CD4-positive, alpha-beta T cell treated with Interferon gamma for 1 hour (primary cell): ENCODE results near the gene MFSD12.
"Not testable (repeated sequence)": the region's sequence is repeated elsewhere in the genome, so short reads cannot be mapped to it uniquely, and the experiment has no call there.

Experiments
- DNase-seq: peaks from one replicate; pipeline ENCODE4 v3.0.0-alpha.2; 2020

MFSD12 gene

DNA sequence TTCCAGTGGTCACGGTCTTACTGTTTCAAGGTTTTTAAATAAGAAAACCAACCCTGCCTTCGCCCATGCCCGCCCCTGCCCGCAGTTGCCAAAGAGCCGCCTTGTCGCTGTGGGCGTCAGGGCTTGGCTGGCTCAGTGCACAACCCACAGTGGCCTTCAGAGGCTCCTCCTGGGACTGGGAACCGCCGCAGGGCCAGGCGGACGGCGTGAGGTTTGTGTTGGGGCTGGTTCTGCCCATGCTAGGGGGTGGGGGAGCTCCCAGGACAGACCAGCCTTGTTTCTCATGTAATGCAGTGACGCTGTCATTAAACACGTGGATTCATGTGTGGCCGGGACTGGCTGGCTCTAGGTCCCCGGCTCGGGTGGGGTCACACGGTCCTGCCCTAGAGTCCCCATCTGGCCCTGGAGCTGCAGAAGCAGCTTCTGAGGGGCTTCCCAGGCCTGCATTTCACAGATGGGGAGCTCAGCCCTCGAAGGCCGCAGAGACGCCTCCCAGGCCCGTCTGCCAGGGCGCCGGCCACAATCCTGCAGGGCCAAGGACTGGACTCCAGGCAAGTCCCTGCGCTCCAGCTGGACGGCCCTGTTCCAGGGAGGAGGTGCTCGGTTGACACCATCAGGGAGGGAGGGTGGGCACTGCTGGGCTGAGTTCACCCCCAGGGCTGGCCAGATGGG lies 20.8 kb downstream of the MFSD12 start:
- DNase-seq, result no peak

DNA sequence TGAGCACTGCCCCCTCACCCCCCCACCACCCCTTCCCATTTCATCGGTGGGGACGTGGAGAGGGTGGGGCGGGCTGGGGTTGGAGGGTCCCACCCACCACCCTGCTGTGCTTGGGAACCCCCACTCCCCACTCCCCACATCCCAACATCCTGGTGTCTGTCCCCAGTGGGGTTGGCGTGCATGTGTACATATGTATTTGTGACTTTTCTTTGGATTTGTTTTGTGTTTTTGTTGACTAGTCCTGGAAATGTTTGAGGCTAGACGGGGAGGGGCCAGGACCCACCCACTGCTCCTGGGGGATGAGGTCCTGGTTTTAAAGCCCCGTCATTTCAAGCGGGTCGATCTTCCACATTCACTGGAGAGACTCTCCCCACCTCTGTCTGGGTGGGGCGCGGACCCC lies 21.4 kb downstream of the MFSD12 start:
- DNase-seq, result no peak

DNA sequence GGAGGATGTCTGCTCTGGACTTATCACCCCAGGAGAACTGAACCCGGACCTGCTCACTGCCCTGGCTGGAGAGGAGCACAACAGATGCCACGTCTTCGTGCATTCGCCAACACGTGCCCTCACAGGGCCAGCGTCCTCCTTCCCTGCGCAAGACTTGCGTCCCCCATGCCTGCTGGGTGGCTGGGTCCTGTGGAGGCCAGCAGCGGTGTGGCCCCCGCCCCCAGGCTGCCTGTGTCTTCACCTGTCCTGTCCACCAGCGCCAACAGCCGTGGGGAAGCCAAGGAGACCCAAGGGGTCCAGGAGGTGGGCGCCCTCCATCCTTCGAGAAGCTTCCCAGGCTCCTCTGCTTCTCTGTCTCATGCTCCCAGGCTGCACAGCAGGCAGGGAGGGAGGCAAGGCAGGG lies 21.8 kb downstream of the MFSD12 start:
- DNase-seq, result no peak

DNA sequence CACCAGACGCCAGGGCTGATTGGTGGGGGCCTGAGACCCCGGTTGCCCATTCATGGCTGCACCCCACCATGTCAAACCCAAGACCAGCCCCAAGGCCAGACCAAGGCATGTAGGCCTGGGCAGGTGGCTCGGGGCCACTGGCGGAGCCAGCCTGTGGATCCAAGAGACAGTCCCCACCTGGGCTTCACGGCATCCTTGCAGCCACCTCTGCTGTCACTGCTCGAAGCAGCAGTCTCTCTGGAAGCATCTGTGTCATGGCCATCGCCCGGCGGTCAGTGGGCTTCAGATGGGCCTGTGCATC lies 22.2 kb downstream of the MFSD12 start:
- no peak for DNase-seq

DNA sequence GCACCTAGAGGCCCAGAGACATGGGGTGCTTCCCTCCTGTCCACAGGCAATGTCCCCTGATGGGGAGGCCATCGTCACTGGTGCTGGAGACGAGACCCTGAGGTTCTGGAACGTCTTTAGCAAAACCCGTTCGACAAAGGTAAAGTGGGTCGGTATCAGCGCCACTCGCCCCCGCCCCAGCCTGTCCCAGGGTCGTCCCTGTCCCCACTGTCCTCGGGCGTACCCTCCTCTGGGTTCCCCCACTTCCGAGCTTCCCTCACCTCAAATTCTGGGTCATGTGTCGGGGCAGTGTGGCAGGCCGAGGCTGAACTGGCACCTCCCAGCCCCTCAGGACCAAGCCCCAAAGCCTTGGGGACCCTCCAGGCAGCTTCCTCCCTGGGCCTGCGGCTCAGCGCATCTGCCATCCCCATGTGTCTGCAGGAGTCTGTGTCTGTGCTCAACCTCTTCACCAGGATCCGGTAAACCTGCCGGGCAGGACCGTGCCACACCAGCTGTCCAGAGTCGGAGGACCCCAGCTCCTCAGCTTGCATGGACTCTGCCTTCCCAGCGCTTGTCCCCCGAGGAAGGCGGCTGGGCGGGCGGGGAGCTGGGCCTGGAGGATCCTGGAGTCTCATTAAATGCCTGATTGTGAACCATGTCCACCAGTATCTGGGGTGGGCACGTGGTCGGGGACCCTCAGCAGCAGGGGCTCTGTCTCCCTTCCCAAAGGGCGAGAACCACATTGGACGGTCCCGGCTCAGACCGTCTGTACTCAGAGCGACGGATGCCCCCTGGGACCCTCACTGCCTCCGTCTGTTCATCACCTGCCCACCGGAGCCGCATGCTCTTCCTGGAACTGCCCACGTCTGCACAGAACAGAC lies 22.8 kb downstream of the MFSD12 start:
- DNase-seq, result no peak

DNA sequence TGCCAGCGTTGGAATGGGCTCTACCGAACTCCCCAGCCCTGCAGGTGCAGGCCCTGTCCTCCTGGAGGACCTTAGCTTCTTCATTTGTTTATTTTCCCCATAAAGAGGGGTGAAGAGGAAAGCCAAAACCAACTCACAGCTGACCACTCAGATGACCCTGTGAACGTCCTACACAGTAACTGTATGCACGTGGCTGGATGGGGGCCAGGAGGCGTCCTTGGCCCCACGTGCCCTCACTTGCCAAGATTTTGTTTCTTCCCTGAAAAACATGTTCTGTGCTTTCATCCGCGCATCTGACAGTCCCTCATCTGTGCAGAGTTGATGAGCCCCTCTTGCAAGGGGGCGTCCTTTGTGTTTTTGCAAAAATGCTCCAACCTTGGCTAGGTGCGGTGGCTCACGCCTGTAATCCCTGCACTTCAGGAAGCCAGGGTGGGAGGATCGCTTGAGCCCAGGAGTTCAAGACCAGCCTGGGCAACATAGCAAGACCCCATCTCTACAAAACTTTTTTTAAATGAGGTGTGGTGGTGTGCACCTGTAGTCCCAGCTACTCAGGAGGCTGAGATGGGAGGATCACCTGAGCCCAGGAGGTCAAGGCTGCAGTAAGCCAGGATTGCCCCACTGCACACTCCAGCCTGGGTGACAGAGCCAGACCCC lies 23.7 kb downstream of the MFSD12 start:
- DNase-seq, result no peak

DNA sequence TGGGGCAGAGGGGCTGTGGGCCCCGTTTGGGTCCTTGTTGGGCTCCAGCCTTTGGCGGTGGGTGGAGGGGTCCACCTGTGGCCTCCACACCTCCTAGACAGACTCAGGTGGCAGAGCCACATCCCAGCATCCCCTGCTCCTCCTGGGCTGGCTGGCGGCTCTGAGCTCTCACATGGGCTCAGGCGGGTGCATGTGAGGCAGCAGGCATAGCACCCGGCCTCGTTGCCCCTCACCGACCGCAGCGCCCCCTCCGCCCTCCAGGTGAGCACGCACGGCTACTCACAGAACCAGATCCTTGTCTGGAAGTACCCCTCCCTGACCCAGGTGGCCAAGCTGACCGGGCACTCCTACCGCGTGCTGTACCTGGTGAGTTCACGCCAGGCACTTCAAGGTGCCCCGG lies 24.4 kb downstream of the MFSD12 start:
- DNase-seq, result no peak

DNA sequence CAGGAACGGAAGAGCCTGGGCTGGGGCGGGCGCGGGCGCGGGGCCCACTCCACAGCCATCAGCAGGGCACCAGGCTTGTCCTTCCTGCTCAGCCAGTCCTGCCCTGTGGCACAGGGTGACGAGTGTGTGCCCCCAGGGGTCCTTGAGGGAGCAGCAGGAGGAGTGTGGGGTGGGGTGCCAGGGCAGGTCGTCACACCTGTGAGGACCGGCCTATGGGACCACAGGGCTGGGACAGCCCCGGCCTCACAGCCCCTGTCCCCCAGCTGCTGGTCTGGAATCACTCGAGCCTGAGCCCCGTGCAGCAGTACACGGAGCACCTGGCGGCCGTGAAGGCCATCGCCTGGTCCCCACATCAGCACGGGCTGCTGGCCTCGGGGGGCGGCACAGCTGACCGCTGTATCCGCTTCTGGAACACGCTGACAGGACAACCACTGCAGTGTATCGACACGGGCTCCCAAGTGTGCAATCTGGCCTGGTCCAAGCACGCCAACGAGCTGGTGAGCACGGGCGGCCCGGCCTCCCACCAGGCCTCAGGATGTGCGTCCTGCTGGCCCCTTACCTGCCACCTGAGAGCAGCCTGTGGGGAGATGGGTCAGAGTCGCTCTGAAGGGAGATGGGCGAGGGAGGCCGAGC lies 25.1 kb downstream of the MFSD12 start:
- no peak for DNase-seq

DNA sequence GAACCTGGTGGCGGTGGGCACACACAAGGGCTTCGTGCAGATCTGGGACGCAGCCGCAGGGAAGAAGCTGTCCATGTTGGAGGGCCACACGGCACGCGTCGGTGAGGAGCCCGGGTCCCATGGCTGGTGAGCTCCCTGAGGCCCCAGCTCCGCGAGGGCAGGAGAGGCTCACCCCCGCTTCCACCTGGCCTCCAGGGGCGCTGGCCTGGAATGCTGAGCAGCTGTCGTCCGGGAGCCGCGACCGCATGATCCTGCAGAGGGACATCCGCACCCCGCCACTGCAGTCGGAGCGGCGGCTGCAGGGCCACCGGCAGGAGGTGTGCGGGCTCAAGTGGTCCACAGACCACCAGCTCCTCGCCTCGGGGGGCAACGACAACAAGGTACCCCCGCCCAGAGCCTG lies 25.7 kb downstream of the MFSD12 start:
- DNase-seq, result no peak

DNA sequence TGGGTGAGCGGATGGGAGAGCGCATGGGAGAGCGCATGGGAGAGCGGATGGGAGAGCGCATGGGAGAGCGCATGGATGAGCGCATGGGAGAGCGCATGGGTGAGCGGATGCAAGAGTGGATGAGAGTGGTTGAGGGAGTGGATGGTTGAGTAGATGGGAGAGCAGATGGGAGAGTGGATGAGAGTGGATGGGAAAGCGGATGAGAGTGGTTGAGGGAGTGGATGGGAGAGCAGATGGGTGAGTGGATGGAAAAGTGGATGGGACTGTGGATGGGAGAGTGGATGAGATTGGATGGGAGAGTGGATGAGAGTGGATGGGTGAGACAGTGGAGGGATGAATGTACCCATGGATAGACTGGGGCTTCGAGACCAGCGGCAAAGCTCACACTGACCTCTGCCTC lies 27.0 kb downstream of the MFSD12 start:
- no peak for DNase-seq

DNA sequence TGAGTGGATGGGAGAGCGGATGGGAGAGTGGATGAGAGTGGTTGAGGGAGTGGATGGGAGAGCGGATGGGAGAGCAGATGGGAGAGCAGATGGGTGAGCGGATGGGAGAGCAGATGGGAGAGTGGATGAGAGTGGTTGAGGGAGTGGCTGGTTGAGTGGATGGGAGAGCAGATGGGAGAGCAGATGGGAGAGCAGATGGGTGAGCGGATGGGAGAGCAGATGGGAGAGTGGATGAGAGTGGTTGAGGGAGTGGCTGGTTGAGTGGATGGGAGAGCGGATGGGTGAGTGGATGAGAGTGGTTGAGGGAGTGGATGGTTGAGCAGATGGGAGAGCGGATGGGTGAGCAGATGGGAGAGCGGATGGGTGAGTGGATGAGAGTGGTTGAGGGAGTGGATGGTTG lies 28.1 kb downstream of the MFSD12 start:
- not testable (repeated sequence) for DNase-seq

DNA sequence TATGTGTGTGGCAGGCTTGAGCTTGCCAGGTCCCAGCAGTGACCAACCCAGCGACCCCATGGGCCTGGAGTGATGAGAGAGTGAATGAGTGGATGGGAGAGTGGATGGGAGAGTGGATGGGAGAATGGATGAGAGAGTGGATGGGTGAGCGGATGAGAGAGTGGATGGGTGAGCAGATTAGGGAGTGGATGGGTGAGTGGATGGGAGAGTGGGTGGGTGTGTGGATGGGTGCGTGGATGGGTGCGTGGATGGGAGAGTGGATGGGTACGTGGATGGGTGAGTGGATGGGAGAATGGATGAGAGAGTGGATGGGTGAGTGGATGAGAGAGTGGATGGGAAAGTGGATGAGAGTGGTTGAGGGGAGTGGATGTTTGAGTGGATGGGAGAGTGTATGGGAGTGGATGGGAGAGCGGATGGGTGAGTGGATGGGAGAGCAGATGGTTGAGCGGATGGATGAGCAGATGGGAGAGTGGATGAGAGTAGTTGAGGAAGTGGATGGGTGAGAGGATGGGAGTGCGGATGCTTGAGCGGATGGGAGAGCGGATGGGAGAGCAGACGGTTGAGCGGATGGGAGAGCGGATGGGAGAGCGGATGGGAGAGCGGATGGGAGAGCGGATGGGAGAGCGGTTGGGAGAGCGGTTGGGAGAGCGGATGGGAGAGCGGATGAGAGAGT lies 28.7 kb downstream of the MFSD12 start:
- DNase-seq, result no peak

DNA sequence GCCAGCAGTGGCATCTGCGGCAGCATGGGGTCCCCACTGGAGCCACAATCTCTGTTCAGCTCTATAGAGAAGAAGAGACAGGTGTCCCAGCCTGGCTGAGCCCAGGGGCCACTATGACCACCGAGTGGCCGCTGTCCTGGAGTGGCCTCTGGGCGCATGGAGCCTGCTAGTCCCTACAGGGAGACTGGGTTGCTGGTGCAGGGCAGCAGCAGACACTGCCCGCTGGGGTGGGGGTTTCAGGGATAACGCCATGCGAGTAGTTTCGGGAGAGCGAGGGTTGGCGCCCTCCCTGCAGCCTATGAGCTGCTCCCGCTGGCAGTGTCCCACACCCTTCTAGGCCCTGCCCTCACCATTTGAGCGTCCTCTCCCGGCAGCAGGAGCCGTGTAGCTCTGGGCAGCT lies 29.3 kb downstream of the MFSD12 start:
- DNase-seq, result no peak

DNA sequence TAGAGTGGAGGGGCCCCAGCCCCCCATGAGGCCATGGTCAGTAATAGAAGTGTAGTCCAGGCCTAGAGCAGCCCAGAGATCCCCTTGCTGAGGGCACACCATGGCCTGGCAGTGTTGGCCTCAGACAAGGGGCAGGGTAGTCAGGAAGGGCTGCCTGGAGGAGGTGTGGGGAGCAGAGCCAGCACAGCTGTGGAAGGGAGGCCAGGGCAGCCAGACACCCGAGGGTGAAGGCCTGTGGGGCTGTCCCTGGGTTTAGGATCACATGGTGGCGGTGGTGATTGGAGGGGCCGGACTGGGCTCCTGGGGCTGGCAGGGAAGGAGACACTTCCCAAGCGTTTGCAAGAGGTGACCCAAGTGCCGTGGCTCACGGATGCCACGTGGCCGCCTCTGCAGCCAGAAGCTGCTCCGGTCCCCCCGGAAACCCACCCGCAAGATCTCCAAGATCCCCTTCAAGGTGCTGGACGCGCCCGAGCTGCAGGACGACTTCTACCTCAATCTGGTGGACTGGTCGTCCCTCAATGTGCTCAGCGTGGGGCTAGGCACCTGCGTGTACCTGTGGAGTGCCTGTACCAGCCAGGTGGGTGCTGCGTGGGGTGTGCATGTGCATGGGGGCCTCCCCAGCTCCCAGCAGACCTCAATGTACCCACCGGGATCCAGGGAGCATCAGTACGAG lies 30.0 kb downstream of the MFSD12 start:
- no peak for DNase-seq

DNA sequence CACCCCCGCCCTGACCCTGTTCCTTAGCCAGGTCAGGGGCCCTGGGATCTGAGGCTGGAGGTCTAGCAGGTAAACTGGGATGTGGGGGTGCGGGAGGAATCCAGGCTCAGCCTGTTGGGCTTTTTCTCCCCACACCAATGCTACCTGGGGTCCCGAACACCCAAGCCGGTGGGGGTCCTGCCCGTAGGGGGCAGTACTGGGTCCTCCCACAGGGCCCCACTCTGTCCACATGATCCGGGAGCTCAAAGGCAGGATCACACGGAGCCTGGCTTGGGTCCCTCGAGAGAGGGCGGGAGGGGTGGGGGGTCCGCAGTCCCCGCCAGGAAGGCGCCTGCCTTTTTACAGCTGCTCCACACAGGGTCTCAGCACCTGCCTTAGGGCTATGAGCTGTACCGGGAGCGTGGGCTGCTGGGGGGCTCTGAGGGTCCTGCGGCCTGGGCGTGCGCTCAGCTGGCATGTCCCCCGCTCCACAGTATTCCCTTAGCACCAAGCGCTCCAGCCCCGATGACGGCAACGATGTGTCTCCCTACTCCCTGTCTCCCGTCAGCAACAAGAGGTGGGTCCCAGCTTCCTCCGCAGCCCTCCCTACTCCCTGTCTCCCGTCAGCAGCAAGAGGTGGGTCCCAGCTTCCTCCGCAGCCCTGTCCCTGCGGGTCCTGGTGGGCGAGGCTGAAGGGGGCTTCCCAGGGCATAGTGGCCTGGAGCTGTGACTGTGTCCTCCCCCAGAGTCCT lies 30.7 kb downstream of the MFSD12 start:
- DNase-seq, result no peak

DNA sequence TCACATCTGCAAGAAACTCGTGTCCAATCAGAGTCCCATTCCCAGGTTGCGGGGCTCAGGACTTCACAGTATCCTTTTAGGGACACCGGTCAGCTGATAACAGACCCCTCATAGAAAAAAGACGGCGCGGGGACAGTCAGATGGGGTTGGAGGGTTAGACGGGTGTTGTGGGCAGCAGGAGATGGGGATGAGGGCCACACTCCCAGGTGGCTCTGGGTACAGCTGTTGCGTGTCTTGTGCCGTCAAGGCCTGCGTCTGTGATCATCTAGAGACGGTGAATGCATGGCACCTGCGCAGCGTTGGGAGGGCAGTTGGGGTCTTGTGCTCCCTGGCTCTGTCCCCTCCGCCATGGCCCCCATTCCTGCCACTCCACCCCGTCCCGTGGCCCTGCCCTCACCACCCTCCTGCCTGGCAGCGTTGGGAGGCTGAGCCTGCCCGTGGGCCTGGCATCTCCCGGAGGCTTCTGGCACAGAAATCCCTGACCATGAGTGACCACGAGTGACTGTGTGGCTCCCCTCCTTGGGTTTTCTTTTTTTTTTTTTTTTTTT lies 32.4 kb downstream of the MFSD12 start:
- no peak for DNase-seq

DNA sequence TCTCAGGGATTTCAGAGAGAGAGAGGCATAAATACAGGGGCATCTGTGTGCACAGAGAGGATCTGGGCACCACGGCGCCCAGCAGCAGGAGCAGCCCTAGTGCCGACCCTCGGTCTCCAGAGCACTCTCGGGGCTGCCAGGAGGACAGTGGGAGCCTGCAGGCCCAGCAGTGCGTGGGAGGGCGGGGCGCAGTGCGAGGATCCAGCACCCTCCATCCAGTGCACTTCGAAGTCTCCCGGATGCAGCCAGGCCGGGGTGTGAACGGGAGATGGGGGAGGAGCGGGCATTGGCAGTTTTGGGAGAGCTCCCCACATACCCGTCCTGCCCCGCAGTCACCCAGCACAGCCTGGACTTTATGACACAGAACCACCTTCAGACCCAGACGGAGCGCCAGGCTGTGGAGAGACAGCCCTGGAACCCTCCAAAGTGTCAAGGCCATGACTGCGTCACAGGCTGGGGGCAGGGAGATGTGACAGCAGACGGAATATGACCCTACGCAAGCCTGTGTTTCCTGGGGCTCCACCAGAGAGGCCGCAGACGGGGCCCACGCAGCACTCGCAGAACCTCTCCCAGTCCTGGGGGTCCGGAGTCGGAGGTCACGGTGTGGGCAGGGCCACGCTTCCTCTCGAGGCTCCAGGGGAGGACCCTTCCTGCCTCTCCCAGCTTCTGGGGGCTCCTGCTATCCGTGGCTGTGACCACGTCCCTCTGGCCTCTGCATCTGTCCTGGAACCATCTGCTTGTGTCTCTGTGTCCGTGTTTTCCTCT lies 33.1 kb downstream of the MFSD12 start:
- no peak for DNase-seq

DNA sequence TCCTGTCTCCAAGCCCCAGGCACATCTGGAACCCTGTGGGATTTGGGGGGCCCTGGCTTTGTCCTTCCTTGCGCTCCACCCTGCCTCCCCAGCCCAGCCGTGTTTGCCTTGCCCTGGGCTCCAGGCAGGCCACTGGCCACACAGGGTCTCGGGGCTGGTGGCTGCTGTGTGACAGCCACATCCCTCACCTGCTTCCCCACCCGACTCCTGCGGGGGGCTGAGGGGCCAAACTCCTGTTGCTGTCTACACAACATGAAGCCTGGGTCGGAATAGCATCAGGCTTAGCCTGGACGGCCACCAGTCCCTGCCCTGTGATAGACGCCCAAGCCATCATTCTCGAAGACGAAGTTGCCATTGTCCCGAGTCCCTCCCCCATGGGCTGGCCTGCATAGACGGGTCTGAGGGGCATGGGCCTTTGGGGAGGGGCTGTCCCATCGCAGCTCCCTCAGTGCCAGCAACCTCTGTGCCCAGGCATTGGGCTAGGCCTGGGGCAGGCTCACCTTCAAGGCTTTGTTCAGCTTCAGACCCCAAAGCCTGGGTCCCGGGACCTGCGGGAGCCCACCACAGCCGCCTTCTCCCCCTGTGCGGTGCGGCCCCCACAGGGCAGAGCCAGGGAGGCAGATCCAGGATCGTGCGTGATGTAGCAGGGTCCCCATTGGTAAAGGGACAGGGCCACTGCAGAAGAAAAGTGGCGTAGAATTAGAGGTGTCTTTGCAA lies 33.9 kb downstream of the MFSD12 start:
- no peak for DNase-seq

DNA sequence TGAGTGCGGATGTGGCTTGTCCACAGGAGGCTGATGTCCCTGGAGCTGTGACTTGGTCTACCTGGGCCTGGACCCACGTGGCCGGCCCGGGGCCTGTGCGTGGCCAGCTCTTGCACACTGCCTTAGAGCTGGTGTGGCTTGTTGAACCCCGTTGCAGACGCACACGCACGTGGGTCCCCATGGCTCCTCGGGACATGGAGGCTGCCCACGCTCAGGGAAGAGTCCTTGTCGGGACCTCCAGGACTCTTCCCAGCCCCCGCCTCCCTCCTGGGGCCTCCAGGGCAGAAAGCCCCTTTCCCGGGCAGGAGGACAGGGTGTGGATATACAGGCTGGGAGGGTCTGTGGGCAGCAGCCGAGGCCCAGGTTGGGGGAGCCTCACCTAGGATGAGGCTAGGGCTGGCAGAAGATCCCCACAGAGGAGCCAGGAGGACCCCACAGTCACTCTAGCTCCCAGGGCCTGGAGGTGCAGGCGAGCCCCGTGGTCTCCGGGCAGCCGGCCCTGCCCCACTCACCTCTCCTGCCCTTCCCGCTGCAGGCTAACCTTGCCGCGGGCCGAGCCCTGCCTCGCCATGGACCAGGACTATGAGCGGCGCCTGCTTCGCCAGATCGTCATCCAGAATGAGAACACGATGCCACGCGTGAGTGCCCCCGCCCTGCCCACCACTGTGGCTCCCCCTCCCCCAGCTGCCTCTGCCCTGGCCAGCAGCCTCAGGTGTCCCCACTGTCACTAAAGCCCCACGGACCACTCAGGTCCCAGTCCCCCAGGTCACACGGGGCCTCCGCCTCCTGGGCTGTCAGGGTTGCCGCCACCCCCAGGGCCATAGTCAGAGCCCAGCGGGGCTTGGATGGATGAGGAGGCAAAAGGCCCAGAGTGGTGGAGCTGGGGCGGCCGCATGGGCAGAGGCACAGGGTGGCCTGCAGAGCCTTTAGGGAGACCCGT lies 34.7 kb downstream of the MFSD12 start:
- no peak for DNase-seq
